SW 1271 (cell line): Measurements from ENCODE around the gene RAB34.

Source experiments
- DNase-seq, 2 experiments: peaks; one replicate each; lab custom pipeline; 2025; lab: John Stamatoyannopoulos, UW

Gene RAB34

GRCh38 chr17:28684963-28685362 is 32.7 kb downstream of the RAB34 start:
- DNase-seq = peak in 1 of 2 experiments; percentile 21

- no peak for DNase-seq
These were observed 35.0 kb downstream of the RAB34 start for GRCh38 chr17:28682655-28683054.

DNA sequence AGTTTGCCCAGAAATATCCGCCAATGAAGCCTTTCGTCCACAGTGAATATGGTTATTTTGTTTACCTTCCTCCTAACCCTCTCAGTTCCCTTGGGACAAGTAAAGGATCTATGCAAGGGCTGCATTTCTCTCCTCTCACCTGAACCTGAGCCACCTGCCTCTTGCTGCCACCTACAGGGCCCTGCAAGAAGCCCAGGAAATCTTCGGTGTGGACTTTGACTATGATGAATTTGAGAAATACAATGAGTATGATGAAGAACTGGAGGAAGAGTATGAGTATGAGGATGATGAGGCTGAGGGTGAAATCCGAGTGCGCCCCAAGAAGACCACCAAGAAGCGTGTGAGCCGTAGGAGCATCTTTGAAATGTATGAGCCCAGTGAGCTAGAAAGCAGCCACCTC is 41.7 kb downstream of the RAB34 start:
- DNase-seq = peak in 1 of 2 experiments; percentile 14

DNA sequence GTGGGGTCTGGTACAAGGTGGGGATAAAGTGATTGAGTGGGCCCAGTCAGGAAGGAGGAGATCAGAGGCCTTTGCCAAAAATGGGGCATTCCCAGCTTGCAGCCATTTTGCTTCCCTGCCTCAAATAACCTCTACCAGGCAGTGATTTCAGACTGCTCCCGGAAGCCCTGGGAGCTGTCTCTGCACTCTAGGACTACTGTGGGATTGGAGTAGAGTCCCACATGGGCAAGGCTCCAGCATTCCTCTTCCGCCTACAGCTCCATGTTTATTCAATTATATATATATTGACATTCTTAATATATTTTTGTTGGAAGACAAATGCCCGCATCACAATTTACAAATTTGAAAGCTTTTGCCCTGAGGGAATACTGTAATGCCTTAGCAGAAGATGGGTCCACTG is 42.2 kb downstream of the RAB34 start:
- no peak for DNase-seq

GRCh38 chr17:28669918-28670317 is 47.8 kb downstream of the RAB34 start:
- no peak for DNase-seq

- no peak for DNase-seq
These were observed 49.8 kb downstream of the RAB34 start for GRCh38 chr17:28667870-28668269.

GRCh38 chr17:28665994-28666393 is 51.7 kb downstream of the RAB34 start:
- DNase-seq = no peak
